NCI-H128 (cell line): Measurements from ENCODE around the gene SLBP.
"Not testable (repeated sequence)": the region's sequence is repeated elsewhere in the genome, so short reads cannot be mapped to it uniquely, and the experiment has no call there.

Experiments used
- DNase-seq: peaks from one replicate; lab custom pipeline; 2025; ENCODE audit not compliant: unreplicated experiment; lab: John Stamatoyannopoulos, UW

Gene SLBP

DNA sequence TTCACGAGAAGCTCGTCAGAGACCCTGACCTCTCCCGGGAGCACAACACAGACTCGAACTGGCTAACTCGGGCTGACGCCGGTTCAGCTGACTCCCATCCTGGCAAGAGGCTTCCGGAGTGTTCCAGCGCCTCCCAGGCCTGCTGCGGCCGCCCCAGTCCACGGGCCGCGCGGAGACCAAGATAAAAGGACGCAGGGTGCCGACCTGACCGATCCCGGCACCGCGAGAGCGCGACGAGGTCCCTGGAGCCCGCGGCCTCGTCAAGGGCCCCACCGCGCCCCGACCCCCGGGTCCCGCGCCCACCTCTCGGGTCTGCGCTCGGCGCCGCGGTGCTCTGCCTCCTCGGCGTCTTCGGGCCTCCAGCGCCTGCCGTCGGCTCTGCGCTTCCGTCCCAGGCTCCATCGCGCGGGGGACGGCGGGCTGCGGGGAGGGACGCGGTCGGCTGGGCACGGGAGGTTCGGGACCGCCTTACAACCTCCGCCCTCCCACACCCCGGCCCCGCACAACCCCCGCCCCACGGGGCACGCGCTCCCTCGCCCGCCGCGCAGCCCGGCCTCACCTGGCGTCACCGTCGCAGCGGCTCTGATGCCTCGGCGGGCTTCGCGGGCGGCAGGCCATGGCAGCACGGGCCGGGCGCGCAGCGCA, 426 bp downstream of the SLBP start:
- DNase-seq, result no peak

DNA sequence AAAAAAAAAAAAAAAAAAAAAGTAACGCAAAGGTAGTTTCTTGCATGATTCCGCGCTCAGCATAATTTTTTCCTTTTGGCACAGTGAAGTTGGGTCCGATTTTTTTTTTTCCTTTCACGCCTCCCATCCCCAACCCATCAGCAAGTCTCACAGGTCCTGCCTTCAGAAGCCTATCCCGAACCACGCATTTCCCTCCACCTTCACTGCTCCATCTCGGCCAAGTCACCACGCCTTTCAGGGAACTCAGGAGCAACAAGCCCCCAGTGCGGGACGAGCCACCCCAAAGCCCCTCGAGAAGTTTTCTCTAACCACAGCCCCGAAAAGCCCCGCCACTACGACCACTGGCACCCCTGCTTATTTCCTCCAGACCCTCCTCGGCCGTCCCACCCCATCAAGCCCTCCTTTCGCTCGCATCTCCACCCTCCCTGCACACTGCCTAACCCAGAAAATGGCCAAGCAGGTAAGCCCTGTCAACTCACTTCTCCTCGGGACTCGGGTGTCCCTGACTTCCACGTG, 1.0 kb downstream of the SLBP start:
- DNase-seq, result no peak

DNA sequence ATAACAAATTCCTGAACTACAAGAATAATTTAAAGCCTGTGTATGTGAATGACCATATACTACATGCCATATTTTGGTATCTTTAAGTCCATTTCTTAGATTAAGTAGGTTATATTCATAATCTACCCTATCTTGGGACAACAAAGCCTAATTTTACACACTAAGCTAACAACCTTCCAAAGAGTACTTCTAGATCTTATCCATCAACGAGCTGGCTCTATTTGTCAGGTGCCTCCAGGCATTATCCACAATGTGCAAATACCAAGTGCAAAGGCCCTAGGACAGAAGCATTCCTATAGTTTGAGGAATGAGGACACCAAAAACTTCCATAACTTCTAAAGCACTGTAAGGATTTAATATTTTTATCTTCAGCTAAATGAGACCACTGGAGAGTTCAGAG, 3.5 kb downstream of the SLBP start:
- no peak for DNase-seq

DNA sequence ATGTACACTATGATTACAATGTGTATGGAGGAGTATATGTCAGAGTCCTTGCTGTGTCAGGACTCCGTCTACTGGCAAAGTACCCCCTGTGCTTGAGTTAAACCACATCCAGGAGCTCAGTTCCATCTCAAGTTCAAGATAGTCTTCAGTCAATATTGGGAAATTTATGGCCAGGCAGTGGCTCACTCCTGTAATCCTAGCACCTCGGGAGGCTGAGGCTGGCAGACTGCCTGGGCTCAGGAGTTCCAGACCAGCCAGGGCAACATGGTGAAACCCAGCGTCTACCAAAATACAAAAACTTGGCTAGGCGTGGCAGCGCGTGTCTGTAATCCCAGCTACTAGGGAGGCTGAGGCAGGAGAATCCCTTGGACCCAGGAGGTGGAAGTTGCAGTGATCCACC, 5.8 kb downstream of the SLBP start:
- DNase-seq, result no peak

DNA sequence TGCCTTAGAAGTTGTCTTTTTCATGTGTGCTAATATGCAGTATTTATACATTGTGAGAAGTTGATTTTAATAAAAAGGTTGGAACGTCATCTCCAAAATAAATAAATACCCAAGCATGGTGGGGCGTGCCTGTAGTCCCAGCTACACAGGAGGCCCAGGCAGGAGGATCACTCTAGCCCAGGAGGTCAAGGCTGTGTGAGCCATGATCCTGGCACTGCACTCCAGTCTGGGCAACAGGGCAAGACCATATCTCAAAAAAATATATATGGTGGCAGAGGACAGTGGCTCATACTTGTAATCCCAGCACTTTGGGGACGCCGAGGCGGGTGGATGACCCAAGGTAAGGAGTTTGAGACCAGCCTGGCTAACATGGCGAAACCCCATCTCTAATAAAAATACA, 6.4 kb downstream of the SLBP start:
- no peak for DNase-seq

DNA sequence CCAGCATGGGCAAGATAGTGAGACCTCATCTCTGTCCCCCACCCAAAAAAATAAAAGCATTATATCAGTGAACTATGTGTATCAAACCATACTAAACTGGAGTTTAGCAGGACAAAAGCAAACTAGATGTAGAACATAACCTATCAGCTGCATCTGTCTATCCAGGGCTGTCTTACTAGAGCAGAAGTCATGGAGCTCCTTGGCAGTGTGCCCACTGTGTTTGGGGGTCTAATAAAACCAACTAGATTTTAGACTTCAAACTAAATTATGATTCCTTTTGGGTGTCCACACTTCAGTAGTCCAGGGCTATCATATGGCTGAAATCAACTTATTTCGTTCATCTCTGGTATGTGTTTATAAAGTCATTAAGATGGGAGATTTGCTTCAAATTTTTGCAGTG, 8.3 kb downstream of the SLBP start:
- no peak for DNase-seq

DNA sequence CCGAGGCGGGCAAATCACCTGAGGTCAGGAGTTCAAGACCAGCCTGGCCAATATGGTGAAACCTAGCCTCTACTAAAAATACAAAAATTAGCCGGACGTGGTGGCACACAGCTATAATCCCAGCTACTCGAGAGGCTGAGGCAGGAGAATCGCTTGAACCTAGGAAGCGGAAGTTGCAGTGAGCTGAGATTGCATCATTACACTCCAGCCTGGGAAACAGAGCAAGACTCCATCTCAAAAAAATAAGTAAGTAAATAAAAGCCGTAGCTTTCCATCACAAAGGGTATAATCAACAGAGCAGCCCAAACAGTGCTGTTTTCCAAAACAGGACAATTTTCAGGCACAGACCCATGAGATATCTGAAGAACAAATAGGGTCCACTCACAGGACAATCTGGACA, 10.4 kb downstream of the SLBP start:
- not testable (repeated sequence) for DNase-seq

DNA sequence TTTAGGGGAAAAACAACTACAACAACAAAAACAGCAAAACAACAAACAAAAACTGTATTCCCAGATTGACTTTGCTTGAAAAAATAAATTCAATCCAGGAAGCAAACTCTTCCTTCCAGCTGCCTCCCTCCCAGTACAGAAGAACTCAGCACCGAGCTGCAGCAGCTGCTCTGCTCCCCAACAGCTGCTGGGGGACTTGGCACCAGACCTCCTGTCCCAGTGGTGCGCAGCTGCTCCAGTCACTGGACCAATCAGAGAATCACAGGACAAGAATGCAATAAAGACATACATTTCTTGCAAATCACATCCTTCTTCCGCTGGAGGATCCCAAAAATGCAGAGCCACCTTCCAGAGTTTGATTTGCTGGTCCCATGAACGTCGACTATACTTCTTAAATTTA, 16.2 kb downstream of the SLBP start:
- DNase-seq, result no peak

DNA sequence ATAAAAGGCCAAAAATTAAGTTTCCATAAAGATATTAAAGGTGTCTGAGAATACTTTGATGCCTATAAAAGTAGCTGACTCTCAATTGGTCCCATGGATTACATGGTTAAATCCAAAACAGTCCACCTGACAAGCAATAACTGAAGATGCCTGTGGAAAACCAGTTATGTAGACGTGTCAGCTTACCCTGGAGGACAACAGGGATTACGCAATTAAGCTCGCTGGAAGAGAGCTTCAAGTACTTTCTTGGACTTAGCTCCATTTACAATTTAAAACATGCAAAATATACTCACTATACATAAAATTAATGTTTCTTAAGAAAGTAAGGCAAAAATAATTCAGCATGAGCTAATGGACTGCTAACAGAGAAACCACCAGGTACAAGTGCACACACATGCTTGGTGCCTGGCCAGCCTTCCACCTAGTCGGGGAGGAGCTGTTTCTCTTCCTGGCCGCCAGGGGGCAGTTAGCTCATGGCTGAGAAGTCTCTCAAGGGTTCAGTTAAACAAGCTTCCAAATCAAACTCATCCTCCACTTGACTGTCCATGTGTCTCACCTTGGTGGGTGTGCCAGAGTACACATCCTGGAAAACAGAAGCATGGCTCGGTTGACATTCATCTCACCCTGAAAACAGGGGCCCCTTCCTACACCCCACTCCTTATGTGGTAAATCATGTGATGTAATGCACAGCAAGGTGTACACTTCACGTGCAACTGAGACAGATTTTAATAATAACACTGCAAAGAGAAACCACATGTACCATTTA, 18.8 kb downstream of the SLBP start:
- peak; percentile 19 for DNase-seq

DNA sequence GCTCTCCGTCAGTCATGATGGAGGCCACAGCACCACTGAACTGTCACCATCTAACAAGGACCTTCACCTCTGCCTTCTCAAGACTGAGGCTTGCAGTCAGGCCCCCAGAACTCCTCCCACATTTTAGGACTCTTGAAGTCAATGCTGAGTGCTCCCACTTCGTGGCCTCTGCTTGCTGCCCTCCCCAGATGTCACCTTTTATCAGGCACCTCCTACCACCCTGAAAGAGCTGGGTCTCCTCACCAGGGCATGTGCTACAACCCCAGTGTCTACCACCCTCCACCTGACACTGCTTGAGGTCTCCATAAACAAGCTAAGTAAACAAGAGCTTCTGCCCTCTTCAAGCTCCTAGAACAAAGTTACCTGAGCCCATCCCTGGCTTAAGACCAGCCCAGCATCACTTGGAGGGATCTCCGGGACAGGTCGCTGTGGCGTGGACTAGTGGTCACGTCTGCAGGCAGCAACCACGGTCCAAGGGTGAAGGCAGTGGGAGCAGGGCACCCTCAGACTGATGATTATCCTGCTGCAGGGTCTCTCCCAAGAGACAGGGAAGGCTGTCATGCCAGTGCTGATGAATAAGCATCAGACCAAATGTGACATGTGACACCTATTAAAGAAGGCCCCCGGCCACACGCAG, 20.3 kb downstream of the SLBP start:
- DNase-seq, result no peak

DNA sequence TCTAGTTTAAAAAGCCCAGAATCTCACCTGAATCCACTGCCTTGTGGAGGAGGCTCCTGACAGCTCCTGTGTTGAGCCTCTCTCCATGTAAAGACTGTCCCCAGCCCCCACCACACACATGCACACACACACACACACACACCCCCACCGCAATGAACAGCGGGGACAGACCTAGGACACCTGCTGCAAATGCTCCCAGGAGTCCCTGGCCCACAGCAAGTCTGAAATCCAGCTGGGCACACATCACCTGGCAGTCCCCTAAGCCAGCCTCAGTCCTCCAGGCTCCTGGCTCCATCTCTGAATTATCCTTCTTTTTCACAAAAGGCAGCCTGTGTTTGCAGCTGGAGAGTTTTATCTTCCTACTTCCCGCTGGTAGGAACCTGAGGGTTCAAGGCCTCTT, 21.4 kb downstream of the SLBP start:
- DNase-seq, result no peak

DNA sequence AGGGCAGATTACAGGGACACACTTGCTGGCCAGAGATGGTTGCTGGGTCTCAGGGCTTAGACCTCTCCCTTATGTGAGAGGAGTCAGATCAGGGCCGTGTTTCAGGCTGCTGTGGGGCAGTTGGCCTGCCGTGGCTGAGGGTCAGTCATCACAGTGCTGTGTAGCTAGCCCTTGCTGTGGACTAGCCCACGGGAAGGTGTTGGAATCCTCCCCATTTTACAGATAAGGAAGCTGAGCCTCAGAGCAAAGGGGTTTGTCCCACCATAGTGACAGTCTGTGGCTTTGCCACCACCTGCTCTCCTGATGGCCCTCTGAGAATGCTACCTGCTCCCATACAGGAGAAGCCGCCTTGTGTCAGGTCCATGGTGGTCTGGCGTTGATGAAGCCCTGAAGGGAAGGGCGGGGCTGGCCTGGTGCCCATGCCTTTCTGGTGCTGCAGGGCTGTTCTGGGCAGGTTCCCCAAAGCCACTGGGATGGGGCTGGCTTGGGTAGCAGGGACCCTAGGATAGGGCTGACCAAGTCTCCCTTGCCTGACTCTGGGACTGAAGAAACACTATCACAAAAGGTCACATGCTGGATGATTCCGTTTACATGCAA, 25.6 kb downstream of the SLBP start:
- no peak for DNase-seq

DNA sequence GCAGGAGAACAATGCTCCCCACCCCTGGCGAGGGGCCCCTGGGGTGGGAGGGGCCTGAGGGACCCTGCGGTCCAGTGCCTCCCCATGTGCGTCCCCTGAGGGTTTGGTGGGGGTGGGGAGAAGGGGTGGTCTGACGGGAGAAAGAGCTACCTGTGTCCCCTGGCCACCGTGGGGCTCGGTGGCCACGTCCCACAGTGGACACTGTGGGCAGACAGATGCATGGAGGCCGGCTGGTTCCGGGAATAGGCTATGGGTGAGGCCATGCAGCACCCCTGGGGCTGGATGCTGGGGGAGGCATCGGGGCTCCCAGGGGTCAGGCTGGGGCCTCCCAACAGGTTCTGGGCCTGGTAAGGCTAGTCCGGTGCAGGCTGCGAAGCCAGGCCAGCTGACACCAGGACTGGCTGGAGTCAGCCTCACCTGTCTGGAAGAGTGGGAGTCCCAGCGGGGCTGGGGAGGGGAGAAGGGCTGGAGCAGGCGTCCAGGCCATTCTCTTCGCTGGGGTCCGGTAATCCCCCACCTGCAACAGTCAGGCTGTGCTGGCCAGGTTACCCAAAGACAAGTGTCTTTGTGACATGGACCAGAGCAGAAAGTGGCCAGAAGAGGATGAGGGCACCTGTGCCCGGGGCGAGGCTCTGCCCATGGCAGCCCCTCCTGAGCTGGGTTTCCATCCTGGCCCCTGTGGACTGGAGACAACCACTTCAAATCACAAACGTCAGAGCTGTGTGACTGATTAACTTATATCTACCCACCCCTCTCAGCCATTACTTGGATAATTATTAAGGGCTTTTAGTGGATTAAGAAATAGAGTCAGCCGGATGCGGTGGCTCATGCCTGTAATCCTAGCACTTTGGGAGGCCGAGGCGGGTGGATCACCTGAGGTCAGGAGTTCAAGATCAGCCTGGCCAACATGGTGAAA, 26.6 kb downstream of the SLBP start:
- no peak for DNase-seq

DNA sequence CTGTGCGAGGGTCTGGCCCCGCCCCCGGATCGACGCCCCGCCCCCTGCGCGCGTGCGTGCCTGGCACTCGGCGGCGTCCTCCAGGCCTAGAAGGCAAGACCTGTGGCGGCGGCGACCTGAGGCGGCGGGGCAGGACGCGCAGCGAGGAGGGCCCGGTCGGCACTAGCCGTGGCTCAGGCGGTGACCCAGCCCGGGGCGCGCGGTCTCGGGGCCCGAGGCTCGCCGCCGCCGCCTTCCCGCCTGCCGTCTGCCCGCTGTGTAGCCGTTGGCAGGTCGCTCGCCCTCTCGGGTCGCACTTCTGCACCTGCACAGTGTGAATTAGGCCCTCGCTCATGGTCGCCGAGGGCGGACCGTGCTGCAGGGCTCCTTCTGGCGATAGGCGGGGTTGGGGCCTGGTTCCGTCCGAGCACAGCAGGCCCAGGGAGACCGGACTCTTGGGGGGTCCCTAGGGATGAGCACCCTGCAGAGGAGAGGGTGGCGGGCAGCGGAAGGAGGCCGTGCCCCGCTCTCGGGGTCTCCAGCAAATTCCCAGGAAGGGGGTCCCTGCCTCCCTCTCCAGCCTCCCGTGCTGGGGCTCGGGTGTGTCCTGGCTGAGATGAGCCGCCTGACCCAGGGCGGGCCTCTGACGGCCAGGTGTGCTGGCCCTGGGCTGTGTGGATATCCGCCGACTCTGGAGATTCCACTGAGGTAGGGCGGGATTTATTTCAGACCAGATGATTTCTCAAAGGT, 27.4 kb downstream of the SLBP start:
- DNase-seq, result no peak

DNA sequence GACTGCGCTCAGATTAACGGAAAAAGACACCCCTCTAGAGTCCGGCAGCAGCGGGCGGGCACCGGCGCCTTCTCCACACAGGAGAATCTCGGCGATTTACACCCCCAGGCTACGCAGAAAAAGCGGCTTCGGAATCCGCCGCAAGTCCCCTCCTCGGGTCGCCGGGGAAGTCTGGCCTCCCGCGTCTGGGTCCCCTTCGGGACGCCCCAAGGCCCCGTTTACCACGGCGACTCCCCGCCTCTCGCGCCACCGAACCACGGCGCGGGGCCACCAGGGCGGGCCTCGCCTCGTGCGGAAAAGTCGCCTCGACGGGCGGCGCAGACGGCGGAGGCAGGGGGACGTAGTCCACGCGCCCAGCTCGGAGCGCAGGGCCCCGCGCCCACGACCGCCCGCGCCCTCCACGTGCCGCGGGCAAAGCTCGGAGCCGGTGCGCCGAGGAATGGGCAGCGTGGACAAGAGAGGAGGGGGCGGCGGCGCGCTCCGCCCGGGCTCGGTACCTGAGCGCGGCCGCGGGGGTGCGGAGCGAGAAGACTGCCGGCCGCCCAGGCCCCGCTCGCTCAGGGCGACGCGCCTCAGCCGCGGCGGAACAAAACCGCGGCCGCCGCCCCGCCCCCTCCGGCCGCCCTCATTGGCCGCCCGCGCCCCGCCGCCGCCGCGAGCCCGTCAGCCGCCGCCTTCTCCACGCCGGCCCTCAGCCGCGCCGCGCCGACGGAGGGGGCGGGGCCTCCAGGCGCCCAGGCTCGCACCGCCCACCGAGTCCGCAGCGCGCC, 28.2 kb downstream of the SLBP start, which contains the start of gene FAM53A:
FAM53A (minus strand) TSS at position 578 of the 770 bp plus-strand sequence. CDS start 15,572 bp downstream, outside the sequence.
- DNase-seq, result peak; percentile 58

DNA sequence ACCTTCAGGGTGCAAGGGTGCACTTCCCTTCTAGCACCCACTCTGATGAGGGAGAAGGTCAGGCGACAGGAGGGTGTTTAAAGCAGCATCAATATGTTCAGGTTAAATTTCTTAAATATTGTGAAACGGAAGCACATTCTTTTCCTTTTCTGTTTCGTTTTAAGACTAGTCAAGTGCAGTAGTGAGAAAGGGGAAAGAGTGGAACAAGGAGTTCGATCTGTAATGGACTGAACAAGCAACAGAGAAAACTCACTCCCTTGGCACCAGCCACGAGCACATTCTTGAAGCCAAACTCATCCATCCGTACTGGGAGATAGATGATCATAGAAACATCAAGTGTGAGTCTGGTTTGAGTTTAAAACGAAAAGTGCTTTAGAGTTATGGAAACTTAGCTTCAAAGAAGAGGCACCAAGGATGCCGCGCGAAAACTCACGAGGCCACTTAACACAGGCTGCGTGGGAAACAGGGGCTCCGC, 28.8 kb downstream of the SLBP start:
- no peak for DNase-seq

DNA sequence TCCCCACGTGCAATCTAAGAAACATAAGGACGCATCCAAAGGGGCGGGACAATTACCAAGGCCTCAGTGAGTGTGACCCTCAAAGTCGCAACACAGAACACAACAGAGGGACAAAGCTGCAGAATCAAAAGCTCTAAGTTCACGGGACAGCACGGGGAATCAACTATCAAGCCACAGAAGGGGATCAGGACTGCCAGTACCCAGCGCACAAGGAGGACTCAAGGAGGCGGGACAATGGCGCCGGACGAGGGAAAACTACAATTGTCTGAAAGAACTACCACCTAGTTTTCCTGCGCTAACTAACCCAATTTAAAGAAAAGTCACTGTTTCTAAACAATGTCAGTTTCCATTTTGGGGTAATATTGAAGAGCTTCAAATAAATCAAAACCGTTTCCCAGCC, 29.3 kb downstream of the SLBP start:
- no peak for DNase-seq

DNA sequence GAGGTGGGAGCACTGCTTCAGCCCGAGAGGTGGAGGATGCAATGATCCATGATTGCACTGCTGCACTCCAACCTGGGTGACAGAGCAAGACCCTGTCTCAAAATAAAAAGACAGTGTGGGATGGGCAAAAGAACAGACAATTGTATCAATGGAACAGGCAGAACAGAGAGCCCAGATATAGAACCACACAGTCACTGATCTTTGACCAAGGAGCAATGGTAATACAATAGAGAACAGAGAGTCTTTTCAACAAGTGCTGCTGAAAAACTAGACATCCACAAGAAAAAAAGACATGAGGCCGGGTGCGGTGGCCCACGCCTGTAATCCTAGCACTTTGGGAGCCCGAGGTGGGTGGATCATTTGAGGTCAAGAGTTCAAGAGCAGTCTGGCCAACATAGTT, 33.9 kb downstream of the SLBP start:
- no peak for DNase-seq
